Measurements from ENCODE around the gene LDLR. TPM values are rescaled to one million over a fixed set of nuclear protein-coding genes. Genes with fewer than 3 reads are reported as not detected.
A peak's percentile ranks its signal among the peaks of the same experiment; 100 is the strongest.

Gene LDLR
- polyA plus RNA-seq, 2 of the 4 experiments (the other 2 are of a cell fraction), result 29.2 to 55.8 TPM

DNA sequence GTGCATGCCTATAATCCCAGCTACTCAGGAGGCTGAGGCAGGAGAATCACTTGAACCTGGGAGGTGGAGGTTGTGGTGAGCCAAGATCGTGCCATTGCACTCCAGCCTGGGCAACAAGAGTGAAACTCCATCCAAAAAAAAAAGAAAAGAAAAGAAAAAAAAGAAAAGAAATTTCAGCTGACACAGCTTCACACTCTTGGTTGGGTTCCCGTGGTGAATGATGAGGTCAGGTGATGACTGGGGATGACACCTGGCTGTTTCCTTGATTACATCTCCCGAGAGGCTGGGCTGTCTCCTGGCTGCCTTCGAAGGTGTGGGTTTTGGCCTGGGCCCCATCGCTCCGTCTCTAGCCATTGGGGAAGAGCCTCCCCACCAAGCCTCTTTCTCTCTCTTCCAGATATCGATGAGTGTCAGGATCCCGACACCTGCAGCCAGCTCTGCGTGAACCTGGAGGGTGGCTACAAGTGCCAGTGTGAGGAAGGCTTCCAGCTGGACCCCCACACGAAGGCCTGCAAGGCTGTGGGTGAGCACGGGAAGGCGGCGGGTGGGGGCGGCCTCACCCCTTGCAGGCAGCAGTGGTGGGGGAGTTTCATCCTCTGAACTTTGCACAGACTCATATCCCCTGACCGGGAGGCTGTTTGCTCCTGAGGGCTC, 22.0 kb downstream of the LDLR start (continued):
- TF ChIP-seq, protein P1, sequence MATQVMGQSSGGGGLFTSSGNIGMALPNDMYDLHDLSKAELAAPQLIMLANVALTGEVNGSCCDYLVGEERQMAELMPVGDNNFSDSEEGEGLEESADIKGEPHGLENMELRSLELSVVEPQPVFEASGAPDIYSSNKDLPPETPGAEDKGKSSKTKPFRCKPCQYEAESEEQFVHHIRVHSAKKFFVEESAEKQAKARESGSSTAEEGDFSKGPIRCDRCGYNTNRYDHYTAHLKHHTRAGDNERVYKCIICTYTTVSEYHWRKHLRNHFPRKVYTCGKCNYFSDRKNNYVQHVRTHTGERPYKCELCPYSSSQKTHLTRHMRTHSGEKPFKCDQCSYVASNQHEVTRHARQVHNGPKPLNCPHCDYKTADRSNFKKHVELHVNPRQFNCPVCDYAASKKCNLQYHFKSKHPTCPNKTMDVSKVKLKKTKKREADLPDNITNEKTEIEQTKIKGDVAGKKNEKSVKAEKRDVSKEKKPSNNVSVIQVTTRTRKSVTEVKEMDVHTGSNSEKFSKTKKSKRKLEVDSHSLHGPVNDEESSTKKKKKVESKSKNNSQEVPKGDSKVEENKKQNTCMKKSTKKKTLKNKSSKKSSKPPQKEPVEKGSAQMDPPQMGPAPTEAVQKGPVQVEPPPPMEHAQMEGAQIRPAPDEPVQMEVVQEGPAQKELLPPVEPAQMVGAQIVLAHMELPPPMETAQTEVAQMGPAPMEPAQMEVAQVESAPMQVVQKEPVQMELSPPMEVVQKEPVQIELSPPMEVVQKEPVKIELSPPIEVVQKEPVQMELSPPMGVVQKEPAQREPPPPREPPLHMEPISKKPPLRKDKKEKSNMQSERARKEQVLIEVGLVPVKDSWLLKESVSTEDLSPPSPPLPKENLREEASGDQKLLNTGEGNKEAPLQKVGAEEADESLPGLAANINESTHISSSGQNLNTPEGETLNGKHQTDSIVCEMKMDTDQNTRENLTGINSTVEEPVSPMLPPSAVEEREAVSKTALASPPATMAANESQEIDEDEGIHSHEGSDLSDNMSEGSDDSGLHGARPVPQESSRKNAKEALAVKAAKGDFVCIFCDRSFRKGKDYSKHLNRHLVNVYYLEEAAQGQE (IDR thresholded peaks at IDR 0.05), result no peak
- TF ChIP-seq CHD2 (IDR thresholded peaks at IDR 0.05; ENCODE audit: low read length, partially characterized antibody) (no peak), FOXS1 (CRISPR knock-in tag; IDR thresholded peaks at IDR 0.05) (no peak), RAD21 (conservative IDR thresholded peaks at IDR 0.05 in 1 of 2, IDR thresholded peaks at IDR 0.05 in 1 of 2) (no peak), ZFP36 (IDR thresholded peaks at IDR 0.05; ENCODE audit: borderline replicate concordance, partially characterized antibody) (no peak), CEBPB (IDR thresholded peaks at IDR 0.05) (no peak), HEYL (CRISPR knock-in tag; IDR thresholded peaks at IDR 0.05) (no peak), KDM5A (IDR thresholded peaks at IDR 0.05) (no peak), EHF (CRISPR knock-in tag; IDR thresholded peaks at IDR 0.05) (no peak)
- TF ChIP-seq, protein P2, sequence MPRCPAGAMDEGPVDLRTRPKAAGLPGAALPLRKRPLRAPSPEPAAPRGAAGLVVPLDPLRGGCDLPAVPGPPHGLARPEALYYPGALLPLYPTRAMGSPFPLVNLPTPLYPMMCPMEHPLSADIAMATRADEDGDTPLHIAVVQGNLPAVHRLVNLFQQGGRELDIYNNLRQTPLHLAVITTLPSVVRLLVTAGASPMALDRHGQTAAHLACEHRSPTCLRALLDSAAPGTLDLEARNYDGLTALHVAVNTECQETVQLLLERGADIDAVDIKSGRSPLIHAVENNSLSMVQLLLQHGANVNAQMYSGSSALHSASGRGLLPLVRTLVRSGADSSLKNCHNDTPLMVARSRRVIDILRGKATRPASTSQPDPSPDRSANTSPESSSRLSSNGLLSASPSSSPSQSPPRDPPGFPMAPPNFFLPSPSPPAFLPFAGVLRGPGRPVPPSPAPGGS (IDR thresholded peaks at IDR 0.05), result no peak

DNA sequence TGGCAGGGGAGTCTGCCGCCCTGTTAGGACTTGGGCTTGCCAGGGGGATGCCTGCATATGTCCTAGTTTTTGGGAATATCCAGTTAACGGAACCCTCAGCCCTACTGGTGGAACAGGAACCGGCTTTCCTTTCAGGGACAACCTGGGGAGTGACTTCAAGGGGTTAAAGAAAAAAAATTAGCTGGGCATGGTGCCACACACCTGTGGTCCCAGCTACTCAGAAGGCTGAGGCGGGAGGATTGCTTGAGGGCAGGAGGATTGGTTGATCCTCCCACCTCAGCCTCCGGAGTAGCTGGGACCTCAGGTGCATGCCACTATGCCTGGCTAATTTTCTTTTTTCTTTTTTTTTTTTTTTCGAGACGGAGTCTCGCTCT, 22.5 kb downstream of the LDLR start:
- POLR2A ChIA-PET, result no interaction called here
- Histone ChIP-seq H3K4me1 (no peaks in the 10 kb centered on the region), H3K9me3 (no peaks in the 10 kb centered on the region), H3K4me3 (no peak overlapping the region), H3K27ac (no peak overlapping the region), H3K4me2 (no peak overlapping the region)
- FAIRE-seq (no peak), DNase-seq (ENCODE audit: low read depth in 1 of 2, low spot score in 1 of 2) (no peak), ATAC-seq (peak in 1 of 2 experiments; percentile 13; a peak in 3 of 6 replicates)
- WGBS (ENCODE audit: missing lambda C conversion rate), result 84% methylated on average over 4 of the region's 8 CpGs
- TF ChIP-seq PHF8 (IDR thresholded peaks at IDR 0.05; ENCODE audit: borderline replicate concordance, low read depth) (no peak), EHMT2 (IDR thresholded peaks at IDR 0.05; ENCODE audit: low read depth) (no peak), NPAS2 (CRISPR knock-in tag; IDR thresholded peaks at IDR 0.05; ENCODE audit: borderline replicate concordance) (no peak), KDM5A (IDR thresholded peaks at IDR 0.05) (no peak), RAD21 (conservative IDR thresholded peaks at IDR 0.05 in 1 of 2, IDR thresholded peaks at IDR 0.05 in 1 of 2) (no peak), EHF (CRISPR knock-in tag; IDR thresholded peaks at IDR 0.05) (no peak), RFX5 (IDR thresholded peaks at IDR 0.05) (no peak)
- TF ChIP-seq, protein P3, sequence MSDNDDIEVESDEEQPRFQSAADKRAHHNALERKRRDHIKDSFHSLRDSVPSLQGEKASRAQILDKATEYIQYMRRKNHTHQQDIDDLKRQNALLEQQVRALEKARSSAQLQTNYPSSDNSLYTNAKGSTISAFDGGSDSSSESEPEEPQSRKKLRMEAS (IDR thresholded peaks at IDR 0.05), result no peak
- TF ChIP-seq, protein P4, sequence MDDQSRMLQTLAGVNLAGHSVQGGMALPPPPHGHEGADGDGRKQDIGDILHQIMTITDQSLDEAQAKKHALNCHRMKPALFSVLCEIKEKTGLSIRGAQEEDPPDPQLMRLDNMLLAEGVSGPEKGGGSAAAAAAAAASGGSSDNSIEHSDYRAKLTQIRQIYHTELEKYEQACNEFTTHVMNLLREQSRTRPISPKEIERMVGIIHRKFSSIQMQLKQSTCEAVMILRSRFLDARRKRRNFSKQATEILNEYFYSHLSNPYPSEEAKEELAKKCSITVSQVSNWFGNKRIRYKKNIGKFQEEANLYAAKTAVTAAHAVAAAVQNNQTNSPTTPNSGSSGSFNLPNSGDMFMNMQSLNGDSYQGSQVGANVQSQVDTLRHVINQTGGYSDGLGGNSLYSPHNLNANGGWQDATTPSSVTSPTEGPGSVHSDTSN (IDR thresholded peaks at IDR 0.05), result no peak
- TF ChIP-seq, protein P1 (IDR thresholded peaks at IDR 0.05), result no peak
- TF ChIP-seq, protein P5, sequence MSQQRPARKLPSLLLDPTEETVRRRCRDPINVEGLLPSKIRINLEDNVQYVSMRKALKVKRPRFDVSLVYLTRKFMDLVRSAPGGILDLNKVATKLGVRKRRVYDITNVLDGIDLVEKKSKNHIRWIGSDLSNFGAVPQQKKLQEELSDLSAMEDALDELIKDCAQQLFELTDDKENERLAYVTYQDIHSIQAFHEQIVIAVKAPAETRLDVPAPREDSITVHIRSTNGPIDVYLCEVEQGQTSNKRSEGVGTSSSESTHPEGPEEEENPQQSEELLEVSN (IDR thresholded peaks at IDR 0.05; ENCODE audit: borderline replicate concordance, low read depth), result no peak
- CTCF ChIA-PET, result no interaction called here
